ENCODE results near the gene SLC17A7. TPM values are rescaled to one million over a fixed set of nuclear protein-coding genes. Genes with fewer than 3 reads are reported as not detected.

SLC17A7 gene
- total and polyA plus RNA-seq, 2 of the 13 experiments (the other 11 are each of a cell fraction or from before 2014, with no cell fraction given) = 0.32 TPM; not detected in 1

DNA sequence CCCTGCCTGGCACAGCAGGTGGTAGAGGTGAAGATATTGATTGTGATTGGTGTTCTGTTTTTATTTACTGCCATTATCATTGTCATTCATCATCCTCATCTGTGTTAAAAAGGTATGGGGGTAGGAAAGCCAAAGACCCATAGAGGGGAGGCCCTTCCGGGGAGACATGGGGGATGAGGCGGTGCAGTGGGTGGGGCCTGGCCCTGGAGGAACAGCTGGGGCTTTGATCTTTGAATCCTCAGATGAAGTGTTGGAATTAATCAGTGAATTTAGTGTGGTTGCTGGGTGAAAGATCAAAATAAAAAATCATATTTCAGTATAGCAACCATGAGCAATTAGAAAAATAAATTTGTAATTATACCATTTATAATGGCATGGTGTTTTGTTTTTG lies 25.5 kb downstream of the SLC17A7 start (continued):
- TF ChIP-seq, protein P1, sequence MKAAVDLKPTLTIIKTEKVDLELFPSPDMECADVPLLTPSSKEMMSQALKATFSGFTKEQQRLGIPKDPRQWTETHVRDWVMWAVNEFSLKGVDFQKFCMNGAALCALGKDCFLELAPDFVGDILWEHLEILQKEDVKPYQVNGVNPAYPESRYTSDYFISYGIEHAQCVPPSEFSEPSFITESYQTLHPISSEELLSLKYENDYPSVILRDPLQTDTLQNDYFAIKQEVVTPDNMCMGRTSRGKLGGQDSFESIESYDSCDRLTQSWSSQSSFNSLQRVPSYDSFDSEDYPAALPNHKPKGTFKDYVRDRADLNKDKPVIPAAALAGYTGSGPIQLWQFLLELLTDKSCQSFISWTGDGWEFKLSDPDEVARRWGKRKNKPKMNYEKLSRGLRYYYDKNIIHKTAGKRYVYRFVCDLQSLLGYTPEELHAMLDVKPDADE (CRISPR knock-in tag; IDR thresholded peaks at IDR 0.05) = no peak
- TF ChIP-seq LCORL (IDR thresholded peaks at IDR 0.05) (no peak), LCORL (CRISPR knock-in tag; IDR thresholded peaks at IDR 0.05) (no peak)

DNA sequence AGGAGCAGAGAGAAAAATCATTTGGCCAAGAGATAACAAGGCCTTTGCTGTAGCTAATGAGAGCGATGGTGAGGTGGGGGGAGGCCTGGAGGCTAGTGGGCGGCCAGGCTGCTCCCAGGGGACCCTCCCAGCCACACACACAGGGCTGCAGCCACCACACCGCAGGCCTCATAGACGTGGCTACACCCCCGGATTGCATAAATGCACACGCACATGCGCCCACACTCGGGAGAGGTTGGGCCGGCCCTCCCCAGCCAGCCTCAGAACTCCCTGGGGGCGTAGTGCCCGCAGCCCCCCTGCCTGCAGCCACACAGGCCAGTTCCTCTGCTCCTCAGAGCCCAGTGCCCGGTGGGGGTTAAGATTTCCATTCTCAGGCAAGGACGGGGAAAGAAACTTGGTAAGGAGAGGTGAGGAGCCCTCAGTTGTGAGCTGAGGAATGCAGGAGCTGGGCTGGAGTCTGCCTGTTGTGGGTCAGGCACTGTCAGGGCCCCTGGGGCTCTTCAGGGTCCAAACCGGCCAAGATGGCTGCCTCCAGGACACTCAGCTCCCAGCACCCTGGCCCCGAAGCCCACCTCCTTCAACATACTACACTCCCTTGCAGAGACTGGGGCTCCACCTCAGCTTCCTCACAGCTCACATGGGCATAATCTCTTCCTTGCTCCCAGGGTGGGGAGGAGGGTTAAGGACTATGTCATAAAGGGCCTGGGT lies 26.1 kb downstream of the SLC17A7 start:
- H4K20me1 ChIP-seq (ENCODE audit: insufficient read depth, low read length) = no peaks in the 10 kb centered on the region
- DNase-seq (ENCODE audit: low spot score) (no peak), FAIRE-seq (no peak), ATAC-seq (no peak)
- no peaks in the 10 kb centered on the region for H3K79me2 ChIP-seq (ENCODE audit: insufficient read depth, low read length)
- CTCF ChIA-PET (ENCODE audit: low intra/inter-chr PET ratio, low total read pairs) = no interaction called here
- POLR2A ChIA-PET = no interaction called here
- no peak for TF ChIP-seq ZNF720 (CRISPR knock-in tag; IDR thresholded peaks at IDR 0.05)
- no peak for TF ChIP-seq ZNF510 (CRISPR knock-in tag; IDR thresholded peaks at IDR 0.05; ENCODE audit: low read depth)
- TF ChIP-seq, protein P1 (CRISPR knock-in tag; IDR thresholded peaks at IDR 0.05) = no peak
- H3K9ac ChIP-seq (ENCODE audit: insufficient read depth, low read depth, low read length) = no peak overlapping the region
- BruUV-seq (replicated peaks) = no TSS peak
- no peak overlapping the region for H3K27ac ChIP-seq (ENCODE audit: extremely low read length, insufficient read depth, low read length)
- WGBS (ENCODE audit: low lambda C conversion rate) = 24% methylated on average over 7 of the region's 15 CpGs
- H3K4me2 ChIP-seq (ENCODE audit: low read depth, low read length) = no peak overlapping the region
- no peaks in the 10 kb centered on the region for H3K9me3 ChIP-seq (ENCODE audit: low read length)
- H3K27me3 ChIP-seq (ENCODE audit: control insufficient read depth in 1 of 2, insufficient read depth in 2 of 2, low read length in 2 of 2) = peaks cover 15 to 79% of the 10 kb centered on the region in 2 experiments; a peak in 4 of 5 replicates
- H3K36me3 ChIP-seq (replicated peaks in 1 of 2; ENCODE audit: control insufficient read depth in 1 of 2, insufficient read depth in 2 of 2, low read length in 2 of 2) = no peaks in the 10 kb centered on the region
- in situ Hi-C loops (cut with HindIII; ENCODE audit: extremely low pct_ligation_motif_present, low pct_unique_long_range_greater_than_20kb) = no loop called here
- no peak overlapping the region for H3K4me3 ChIP-seq (replicated peaks in 1 of 3; ENCODE audit: insufficient read depth in 1 of 3, low read depth in 2 of 3, low read length in 3 of 3)
- intact Hi-C loops (cut with micrococcal nuclease; ENCODE audit: unreplicated experiment) = no loop called here
- H3K4me1 ChIP-seq (ENCODE audit: insufficient read depth, low read length) = no peaks in the 10 kb centered on the region
- H2AFZ ChIP-seq (ENCODE audit: low read length) = no peak overlapping the region
